Stimulated activated memory B cell treated with anti-CD40 and anti-IgM and Interleukin-4, amounts not matched to agents 10 μg/mL and 1 μg/mL and 100 μg/mL, for 72 hours (primary cell): ENCODE data around the gene DCDC2.
"Not testable (repeated sequence)": the region's sequence is repeated elsewhere in the genome, so short reads cannot be mapped to it uniquely, and the experiment has no call there.

Experiments
- ATAC-seq: fragments of 150-1000 bp; cut with Tn5 transposase; 2 replicates; pipeline ENCODE4 v1.10.0; 2021
- H3K27ac Mint-ChIP-seq: one replicate; pipeline ENCODE4 v1.8.0; 2022; ENCODE audit warnings: mild to moderate bottlenecking, mixed read lengths
- H3K27me3 Mint-ChIP-seq: one replicate; pipeline ENCODE4 v1.8.0; 2022; ENCODE audit warnings: mixed read lengths
- H3K36me3 Mint-ChIP-seq: one replicate; pipeline ENCODE4 v1.8.0; 2022; ENCODE audit warnings: mixed read lengths
- H3K4me1 Mint-ChIP-seq: one replicate; pipeline ENCODE4 v1.8.0; 2022; ENCODE audit warnings: mixed read lengths
- H3K4me3 Mint-ChIP-seq: one replicate; pipeline ENCODE4 v1.8.0; 2022; ENCODE audit warnings: mild to moderate bottlenecking, moderate library complexity, mixed read lengths
- H3K9me3 Mint-ChIP-seq: one replicate; pipeline ENCODE4 v1.8.0; 2022; ENCODE audit warnings: mixed read lengths

The DCDC2 gene

GRCh38 chr6:24238700-24239099 lies 119.2 kb downstream of the DCDC2 start:
- no peaks in the 10 kb centered on the region for H3K27me3 Mint-ChIP-seq
- H3K9me3 Mint-ChIP-seq = peaks cover 10% of the 10 kb centered on the region
- H3K4me1 Mint-ChIP-seq = no peaks in the 10 kb centered on the region
- H3K27ac Mint-ChIP-seq = no peak overlapping the region
- no peak for ATAC-seq
- no peaks in the 10 kb centered on the region for H3K36me3 Mint-ChIP-seq
- H3K4me3 Mint-ChIP-seq = no peak overlapping the region

- not testable (repeated sequence) for H3K27me3 Mint-ChIP-seq, H3K4me3 Mint-ChIP-seq, ATAC-seq, H3K36me3 Mint-ChIP-seq, H3K27ac Mint-ChIP-seq, H3K4me1 Mint-ChIP-seq
- H3K9me3 Mint-ChIP-seq = peaks cover 10% of the 10 kb centered on the region
These were observed 121.1 kb downstream of the DCDC2 start for GRCh38 chr6:24236779-24237178.

- no peak for ATAC-seq
- Mint-ChIP-seq H3K4me1 (no peaks in the 10 kb centered on the region), H3K4me3 (no peak overlapping the region), H3K27ac (no peak overlapping the region), H3K9me3 (peaks cover 10% of the 10 kb centered on the region), H3K36me3 (no peaks in the 10 kb centered on the region), H3K27me3 (peaks cover 26% of the 10 kb centered on the region)
These were observed 123.9 kb downstream of the DCDC2 start for GRCh38 chr6:24233813-24234442.

- Mint-ChIP-seq H3K27me3 (peaks cover 29% of the 10 kb centered on the region), H3K4me1 (no peaks in the 10 kb centered on the region), H3K9me3 (peaks cover 3% of the 10 kb centered on the region), H3K27ac (no peak overlapping the region), H3K4me3 (no peak overlapping the region), H3K36me3 (no peaks in the 10 kb centered on the region)
- no peak for ATAC-seq
These were observed 126.4 kb downstream of the DCDC2 start for GRCh38 chr6:24231438-24231977.

- Mint-ChIP-seq H3K9me3 (no peaks in the 10 kb centered on the region), H3K4me1 (no peaks in the 10 kb centered on the region), H3K4me3 (no peak overlapping the region), H3K27me3 (peaks cover 29% of the 10 kb centered on the region), H3K36me3 (no peaks in the 10 kb centered on the region), H3K27ac (no peak overlapping the region)
- no peak for ATAC-seq
These were observed 128.0 kb downstream of the DCDC2 start for GRCh38 chr6:24229696-24230405.

GRCh38 chr6:24228681-24229255 lies 129.1 kb downstream of the DCDC2 start:
- peaks cover 29% of the 10 kb centered on the region for H3K27me3 Mint-ChIP-seq
- H3K9me3 Mint-ChIP-seq = no peaks in the 10 kb centered on the region
- no peaks in the 10 kb centered on the region for H3K4me1 Mint-ChIP-seq
- no peak overlapping the region for H3K4me3 Mint-ChIP-seq
- no peak overlapping the region for H3K27ac Mint-ChIP-seq
- no peak for ATAC-seq
- no peaks in the 10 kb centered on the region for H3K36me3 Mint-ChIP-seq

- no peak for ATAC-seq
- Mint-ChIP-seq H3K27me3 (peaks cover 29% of the 10 kb centered on the region), H3K4me3 (no peak overlapping the region), H3K36me3 (no peaks in the 10 kb centered on the region), H3K4me1 (no peaks in the 10 kb centered on the region), H3K27ac (no peak overlapping the region), H3K9me3 (no peaks in the 10 kb centered on the region)
These were observed 129.7 kb downstream of the DCDC2 start for GRCh38 chr6:24228123-24228522.

- no peaks in the 10 kb centered on the region for H3K9me3 Mint-ChIP-seq
- no peaks in the 10 kb centered on the region for H3K4me1 Mint-ChIP-seq
- no peak overlapping the region for H3K4me3 Mint-ChIP-seq
- H3K27ac Mint-ChIP-seq = no peak overlapping the region
- no peak for ATAC-seq
- H3K36me3 Mint-ChIP-seq = no peaks in the 10 kb centered on the region
- peaks cover 29% of the 10 kb centered on the region for H3K27me3 Mint-ChIP-seq
These were observed 130.3 kb downstream of the DCDC2 start for GRCh38 chr6:24227556-24227955.

- no peak overlapping the region for H3K4me3 Mint-ChIP-seq
- H3K36me3 Mint-ChIP-seq = no peaks in the 10 kb centered on the region
- H3K27me3 Mint-ChIP-seq = peaks cover 37% of the 10 kb centered on the region
- no peaks in the 10 kb centered on the region for H3K9me3 Mint-ChIP-seq
- no peak overlapping the region for H3K27ac Mint-ChIP-seq
- ATAC-seq = no peak
- H3K4me1 Mint-ChIP-seq = no peaks in the 10 kb centered on the region
These were observed 131.3 kb downstream of the DCDC2 start for GRCh38 chr6:24226541-24226940.

- H3K4me3 Mint-ChIP-seq = no peak overlapping the region
- H3K27me3 Mint-ChIP-seq = peaks cover 32% of the 10 kb centered on the region
- no peaks in the 10 kb centered on the region for H3K36me3 Mint-ChIP-seq
- no peak overlapping the region for H3K27ac Mint-ChIP-seq
- H3K4me1 Mint-ChIP-seq = no peaks in the 10 kb centered on the region
- ATAC-seq = no peak
- H3K9me3 Mint-ChIP-seq = no peaks in the 10 kb centered on the region
These were observed 132.0 kb downstream of the DCDC2 start for GRCh38 chr6:24225838-24226237.

- H3K27ac Mint-ChIP-seq = no peak overlapping the region
- no peak overlapping the region for H3K4me3 Mint-ChIP-seq
- no peaks in the 10 kb centered on the region for H3K36me3 Mint-ChIP-seq
- H3K9me3 Mint-ChIP-seq = no peaks in the 10 kb centered on the region
- no peaks in the 10 kb centered on the region for H3K4me1 Mint-ChIP-seq
- peaks cover 17% of the 10 kb centered on the region for H3K27me3 Mint-ChIP-seq
- no peak for ATAC-seq
These were observed 134.5 kb downstream of the DCDC2 start for GRCh38 chr6:24223115-24223919.

- H3K4me1 Mint-ChIP-seq = no peaks in the 10 kb centered on the region
- no peak overlapping the region for H3K27ac Mint-ChIP-seq
- no peaks in the 10 kb centered on the region for H3K36me3 Mint-ChIP-seq
- H3K4me3 Mint-ChIP-seq = no peak overlapping the region
- peaks cover 17% of the 10 kb centered on the region for H3K27me3 Mint-ChIP-seq
- ATAC-seq = no peak
- no peaks in the 10 kb centered on the region for H3K9me3 Mint-ChIP-seq
These were observed 138.2 kb downstream of the DCDC2 start for GRCh38 chr6:24219670-24220069.

- Mint-ChIP-seq H3K4me1 (no peaks in the 10 kb centered on the region), H3K4me3 (no peak overlapping the region), H3K36me3 (no peaks in the 10 kb centered on the region), H3K27ac (no peak overlapping the region), H3K9me3 (no peaks in the 10 kb centered on the region), H3K27me3 (peaks cover 13% of the 10 kb centered on the region)
- no peak for ATAC-seq
These were observed 142.9 kb downstream of the DCDC2 start for GRCh38 chr6:24214984-24215383.

- H3K4me3 Mint-ChIP-seq = no peak overlapping the region
- H3K9me3 Mint-ChIP-seq = no peaks in the 10 kb centered on the region
- ATAC-seq = no peak
- no peaks in the 10 kb centered on the region for H3K4me1 Mint-ChIP-seq
- H3K36me3 Mint-ChIP-seq = no peaks in the 10 kb centered on the region
- H3K27me3 Mint-ChIP-seq = peaks cover 13% of the 10 kb centered on the region
- no peak overlapping the region for H3K27ac Mint-ChIP-seq
These were observed 150.4 kb downstream of the DCDC2 start for GRCh38 chr6:24207413-24207812.

GRCh38 chr6:24205020-24205492 lies 152.8 kb downstream of the DCDC2 start:
- no peaks in the 10 kb centered on the region for H3K4me1 Mint-ChIP-seq
- ATAC-seq = no peak
- H3K27ac Mint-ChIP-seq = no peak overlapping the region
- peaks cover 9% of the 10 kb centered on the region for H3K9me3 Mint-ChIP-seq
- no peaks in the 10 kb centered on the region for H3K36me3 Mint-ChIP-seq
- H3K4me3 Mint-ChIP-seq = no peak overlapping the region
- peaks cover 11% of the 10 kb centered on the region for H3K27me3 Mint-ChIP-seq
